Ishikawa (cell line): Measurements from ENCODE around the gene ZNF536.

Experiments
- CEBPB ChIP-seq: IDR thresholded peaks from 2 replicates; pipeline ENCODE4 v1.6.1; 2012
- CREB1 ChIP-seq: IDR thresholded peaks from 2 replicates; pipeline ENCODE4 v1.6.1; 2012; ENCODE audit warnings: low read depth
- EGR1 ChIP-seq: IDR thresholded peaks from 2 replicates; pipeline ENCODE4 v1.6.1; 2012
- EP300 ChIP-seq: IDR thresholded peaks from 2 replicates; pipeline ENCODE4 v1.6.1; 2012; ENCODE audit warnings: borderline replicate concordance
- FOXM1 ChIP-seq: IDR thresholded peaks from 2 replicates; pipeline ENCODE4 v1.6.1; 2012; ENCODE audit warnings: low read depth, borderline replicate concordance
- MAX ChIP-seq: IDR thresholded peaks from 2 replicates; pipeline ENCODE4 v1.6.1; 2012
- NFIC ChIP-seq: IDR thresholded peaks from 2 replicates; pipeline ENCODE4 v1.6.1; 2012
- RAD21 ChIP-seq: IDR thresholded peaks from 2 replicates; pipeline ENCODE4 v1.6.1; 2012; ENCODE audit warnings: low read depth
- TAF1 ChIP-seq: IDR thresholded peaks from 2 replicates; pipeline ENCODE4 v1.6.1; 2012; ENCODE audit warnings: low read depth, mild to moderate bottlenecking
- TCF12 ChIP-seq: IDR thresholded peaks from 2 replicates; pipeline ENCODE4 v1.6.1; 2012; ENCODE audit warnings: low read depth
- TEAD4 ChIP-seq: IDR thresholded peaks from 2 replicates; pipeline ENCODE4 v1.6.1; 2012
- USF1 ChIP-seq: IDR thresholded peaks from 2 replicates; pipeline ENCODE4 v1.6.1; 2012
- YY1 ChIP-seq: IDR thresholded peaks from 2 replicates; pipeline ENCODE4 v1.6.1; 2012; ENCODE audit warnings: low read depth
- ZBTB7A ChIP-seq: IDR thresholded peaks from 2 replicates; pipeline ENCODE4 v1.6.1; 2012; ENCODE audit warnings: low read depth
- TF ChIP-seq, protein P1 (sequence below): IDR thresholded peaks from 2 replicates; pipeline ENCODE4 v1.6.1; 2012; ENCODE audit warnings: low read depth, mild to moderate bottlenecking

Gene ZNF536

DNA sequence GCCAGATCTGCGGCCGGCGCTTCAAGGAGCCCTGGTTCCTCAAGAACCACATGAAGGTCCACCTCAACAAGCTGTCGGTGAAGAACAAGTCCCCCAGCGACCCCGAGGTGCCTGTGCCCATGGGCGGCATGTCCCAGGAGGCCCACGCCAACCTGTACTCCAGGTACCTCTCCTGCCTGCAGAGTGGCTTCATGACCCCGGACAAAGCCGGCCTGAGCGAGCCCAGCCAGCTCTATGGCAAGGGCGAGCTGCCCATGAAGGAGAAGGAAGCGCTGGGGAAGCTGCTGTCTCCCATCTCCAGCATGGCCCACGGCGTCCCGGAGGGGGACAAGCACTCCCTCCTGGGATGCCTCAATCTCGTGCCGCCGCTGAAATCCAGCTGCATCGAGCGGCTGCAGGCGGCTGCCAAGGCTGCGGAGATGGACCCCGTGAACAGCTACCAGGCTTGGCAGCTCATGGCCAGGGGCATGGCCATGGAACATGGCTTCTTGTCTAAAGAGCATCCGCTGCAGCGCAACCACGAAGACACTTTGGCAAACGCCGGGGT is 72.6 kb downstream of the ZNF536 start:
- TF ChIP-seq TEAD4: no peak
- no peak for TF ChIP-seq USF1
- TF ChIP-seq CEBPB: no peak
- TF ChIP-seq CREB1: no peak
- TF ChIP-seq, protein P1, sequence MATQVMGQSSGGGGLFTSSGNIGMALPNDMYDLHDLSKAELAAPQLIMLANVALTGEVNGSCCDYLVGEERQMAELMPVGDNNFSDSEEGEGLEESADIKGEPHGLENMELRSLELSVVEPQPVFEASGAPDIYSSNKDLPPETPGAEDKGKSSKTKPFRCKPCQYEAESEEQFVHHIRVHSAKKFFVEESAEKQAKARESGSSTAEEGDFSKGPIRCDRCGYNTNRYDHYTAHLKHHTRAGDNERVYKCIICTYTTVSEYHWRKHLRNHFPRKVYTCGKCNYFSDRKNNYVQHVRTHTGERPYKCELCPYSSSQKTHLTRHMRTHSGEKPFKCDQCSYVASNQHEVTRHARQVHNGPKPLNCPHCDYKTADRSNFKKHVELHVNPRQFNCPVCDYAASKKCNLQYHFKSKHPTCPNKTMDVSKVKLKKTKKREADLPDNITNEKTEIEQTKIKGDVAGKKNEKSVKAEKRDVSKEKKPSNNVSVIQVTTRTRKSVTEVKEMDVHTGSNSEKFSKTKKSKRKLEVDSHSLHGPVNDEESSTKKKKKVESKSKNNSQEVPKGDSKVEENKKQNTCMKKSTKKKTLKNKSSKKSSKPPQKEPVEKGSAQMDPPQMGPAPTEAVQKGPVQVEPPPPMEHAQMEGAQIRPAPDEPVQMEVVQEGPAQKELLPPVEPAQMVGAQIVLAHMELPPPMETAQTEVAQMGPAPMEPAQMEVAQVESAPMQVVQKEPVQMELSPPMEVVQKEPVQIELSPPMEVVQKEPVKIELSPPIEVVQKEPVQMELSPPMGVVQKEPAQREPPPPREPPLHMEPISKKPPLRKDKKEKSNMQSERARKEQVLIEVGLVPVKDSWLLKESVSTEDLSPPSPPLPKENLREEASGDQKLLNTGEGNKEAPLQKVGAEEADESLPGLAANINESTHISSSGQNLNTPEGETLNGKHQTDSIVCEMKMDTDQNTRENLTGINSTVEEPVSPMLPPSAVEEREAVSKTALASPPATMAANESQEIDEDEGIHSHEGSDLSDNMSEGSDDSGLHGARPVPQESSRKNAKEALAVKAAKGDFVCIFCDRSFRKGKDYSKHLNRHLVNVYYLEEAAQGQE: no peak
- TF ChIP-seq EGR1: no peak
- TF ChIP-seq MAX: no peak
- no peak for TF ChIP-seq EP300

GRCh38 chr19:30445385-30445784 is 73.2 kb downstream of the ZNF536 start:
- TF ChIP-seq YY1 (no peak), TEAD4 (no peak), FOXM1 (no peak), MAX (no peak), RAD21 (no peak), USF1 (no peak), TCF12 (no peak), TAF1 (no peak), ZBTB7A (no peak), CREB1 (no peak), NFIC (no peak), CEBPB (no peak), EP300 (no peak), EGR1 (no peak)
- TF ChIP-seq, protein P1: no peak

GRCh38 chr19:30446850-30447552 is 74.8 kb downstream of the ZNF536 start:
- TF ChIP-seq CREB1: no peak
- no peak for TF ChIP-seq TAF1
- TF ChIP-seq, protein P1: no peak
- TF ChIP-seq TCF12: no peak
- TF ChIP-seq YY1: no peak
- no peak for TF ChIP-seq FOXM1
- no peak for TF ChIP-seq TEAD4
- no peak for TF ChIP-seq ZBTB7A
- no peak for TF ChIP-seq EGR1
- no peak for TF ChIP-seq EP300

DNA sequence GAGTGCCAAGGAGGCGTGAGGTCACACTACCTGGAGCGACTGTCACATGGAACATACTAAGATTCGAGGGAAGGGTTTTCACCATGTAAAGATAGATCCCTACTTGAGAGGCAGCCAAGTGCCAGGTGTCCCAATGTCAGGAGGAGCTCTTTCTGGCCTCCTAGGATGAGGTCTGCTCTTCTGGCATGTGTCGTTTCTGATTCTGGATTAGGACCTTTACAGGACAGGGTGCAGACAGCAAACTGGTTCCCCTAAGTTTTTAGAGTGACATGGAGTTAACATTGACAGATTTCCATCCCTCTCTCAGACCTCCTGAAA is 75.3 kb downstream of the ZNF536 start:
- no peak for TF ChIP-seq CEBPB
- no peak for TF ChIP-seq TEAD4
- no peak for TF ChIP-seq USF1
- TF ChIP-seq TAF1: no peak
- no peak for TF ChIP-seq ZBTB7A
- no peak for TF ChIP-seq YY1
- no peak for TF ChIP-seq NFIC
- no peak for TF ChIP-seq TCF12
- TF ChIP-seq EP300: no peak
- TF ChIP-seq FOXM1: no peak
- TF ChIP-seq RAD21: no peak
- no peak for TF ChIP-seq EGR1
- no peak for TF ChIP-seq MAX
- TF ChIP-seq CREB1: no peak
- TF ChIP-seq, protein P1: no peak
